Measurements from ENCODE around the gene CTBP2.
"Not testable (repeated sequence)": the region's sequence is repeated elsewhere in the genome, so short reads cannot be mapped to it uniquely, and the experiment has no call there.

- not testable (repeated sequence) for TF ChIP-seq CTCF (IDR thresholded peaks at IDR 0.05; ENCODE audit: low read depth, low read length, missing input control); RAD21 (IDR thresholded peaks at IDR 0.05); JUND (IDR thresholded peaks at IDR 0.05); GABPA (IDR thresholded peaks at IDR 0.05 in 1 of 2, conservative IDR thresholded peaks at IDR 0.05 in 1 of 2); REST (IDR thresholded peaks at IDR 0.05); MAX (IDR thresholded peaks at IDR 0.05); ZBTB33 (IDR thresholded peaks at IDR 0.05); FOXA1 (IDR thresholded peaks at IDR 0.05); RXRA (IDR thresholded peaks at IDR 0.05); EGR1 (IDR thresholded peaks at IDR 0.05; ENCODE audit: low read depth in 2 of 2); YY1 (IDR thresholded peaks at IDR 0.05); SP1 (IDR thresholded peaks at IDR 0.05)
These were observed 2.9 kb upstream of the CTBP2 start for GRCh38 chr10:125163312-125163711.
